RPMI8226 (cell line): ENCODE measurements around the gene USP7.
"Not testable (repeated sequence)": the region's sequence is repeated elsewhere in the genome, so short reads cannot be mapped to it uniquely, and the experiment has no call there.

Experiments
- DNase-seq: peaks from one replicate; pipeline ENCODE4 v3.0.0-alpha.2; 2015

Gene USP7

DNA sequence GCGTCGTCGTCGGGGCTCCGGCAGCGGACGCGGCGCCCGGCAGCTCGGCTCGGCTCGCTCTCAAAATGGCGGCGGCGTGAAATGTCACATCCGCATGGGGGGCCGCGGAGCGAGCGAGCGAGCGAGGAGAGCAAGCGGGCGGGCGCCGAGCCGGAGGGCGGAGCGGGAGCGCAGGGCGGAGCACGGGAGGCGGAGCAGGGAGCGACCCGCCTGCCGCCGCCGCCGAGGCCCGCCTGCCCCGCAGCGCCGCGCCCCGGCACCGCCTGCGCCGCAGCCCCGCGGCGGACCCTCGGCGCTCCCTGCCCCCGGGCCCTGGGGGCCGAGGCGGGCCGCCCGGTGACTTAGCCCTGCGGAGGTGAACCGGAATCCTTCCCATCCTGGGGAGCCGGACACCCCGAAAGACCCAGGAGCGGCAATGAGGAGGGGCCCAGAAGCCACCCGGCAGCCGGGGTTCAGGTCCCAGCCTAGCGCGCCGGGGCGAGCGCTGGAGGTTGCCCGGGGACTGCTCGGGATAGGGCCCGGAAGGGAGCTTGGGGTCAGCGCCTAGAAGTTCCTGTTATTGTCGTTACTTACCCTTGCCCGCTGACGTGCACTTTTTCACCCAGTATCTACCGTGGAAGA lies at the start of gene USP7:
Gene USP7 (minus strand): TSS at position 86 of the 621 bp plus-strand sequence. CDS start 621 bp downstream, outside the sequence.
- peak; percentile 96 for DNase-seq

DNA sequence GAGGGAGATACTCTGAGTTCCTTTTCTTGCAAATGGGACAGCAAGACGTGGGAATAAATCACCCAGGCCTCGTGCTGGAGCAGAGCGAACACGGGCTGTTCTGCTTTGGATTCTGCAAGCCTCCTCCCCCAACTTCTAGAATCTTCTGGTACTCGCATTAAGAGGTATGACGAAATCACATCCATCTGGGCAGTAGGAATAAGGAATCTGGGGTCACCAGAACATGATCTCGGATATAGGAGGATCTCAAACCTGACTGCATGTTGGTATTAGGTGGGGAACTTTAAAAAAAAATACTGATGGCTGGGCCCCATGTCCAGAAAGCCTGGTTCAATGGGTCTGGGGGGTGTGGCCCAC lies 49.8 kb upstream of the USP7 start:
- no peak for DNase-seq

DNA sequence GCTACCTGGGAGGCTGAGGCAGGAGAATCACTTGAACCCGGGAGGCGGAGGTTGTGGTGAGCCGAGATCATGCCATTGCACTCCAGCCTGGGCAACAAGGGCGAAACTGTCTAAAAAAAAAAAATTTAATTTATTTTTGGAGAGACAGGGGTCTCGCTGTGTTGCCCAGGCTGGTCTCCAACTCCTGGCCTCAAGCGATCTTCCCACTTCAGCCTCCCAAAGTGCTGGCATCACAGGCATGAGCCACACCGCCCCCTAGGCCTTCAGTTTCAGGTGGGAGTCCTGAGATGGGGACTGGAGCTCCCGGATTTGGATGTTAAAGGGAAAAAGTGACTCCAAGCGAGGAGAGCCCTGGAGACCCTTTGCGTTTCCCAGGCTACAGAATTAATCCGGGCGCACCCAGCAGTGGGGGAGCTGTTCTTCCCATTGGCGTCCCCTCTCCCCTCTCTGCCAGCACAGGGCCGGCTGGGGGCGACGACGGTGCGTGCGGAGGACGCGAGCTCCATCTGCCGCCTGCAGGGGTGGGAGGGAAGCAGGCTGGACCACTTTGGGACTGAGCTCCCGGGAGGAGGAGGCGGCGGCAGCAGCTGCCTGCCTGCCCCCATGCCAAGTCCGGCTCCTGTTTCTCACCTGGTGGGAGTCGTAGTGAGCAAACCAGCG lies 49.3 kb upstream of the USP7 start:
- no peak for DNase-seq

DNA sequence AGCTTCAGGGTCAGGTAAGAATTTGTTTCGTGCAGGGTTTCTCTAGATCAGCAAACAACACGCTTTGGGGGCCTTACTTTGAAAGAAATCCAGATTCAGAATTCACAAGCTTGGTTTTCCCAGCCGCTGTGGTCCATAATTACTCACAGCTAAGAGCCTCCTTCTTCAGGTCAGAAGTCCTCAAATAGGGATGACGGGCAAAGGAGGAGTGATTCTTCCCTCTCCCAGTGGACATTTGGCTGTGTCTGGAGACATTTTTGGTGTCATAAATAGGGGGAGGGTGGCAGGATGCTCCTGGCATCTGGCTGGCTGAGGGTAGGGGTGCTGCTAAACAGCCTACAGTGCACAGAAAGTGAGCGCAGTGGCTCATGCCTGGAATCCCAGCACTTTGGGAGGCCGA lies 48.6 kb upstream of the USP7 start:
- no peak for DNase-seq

DNA sequence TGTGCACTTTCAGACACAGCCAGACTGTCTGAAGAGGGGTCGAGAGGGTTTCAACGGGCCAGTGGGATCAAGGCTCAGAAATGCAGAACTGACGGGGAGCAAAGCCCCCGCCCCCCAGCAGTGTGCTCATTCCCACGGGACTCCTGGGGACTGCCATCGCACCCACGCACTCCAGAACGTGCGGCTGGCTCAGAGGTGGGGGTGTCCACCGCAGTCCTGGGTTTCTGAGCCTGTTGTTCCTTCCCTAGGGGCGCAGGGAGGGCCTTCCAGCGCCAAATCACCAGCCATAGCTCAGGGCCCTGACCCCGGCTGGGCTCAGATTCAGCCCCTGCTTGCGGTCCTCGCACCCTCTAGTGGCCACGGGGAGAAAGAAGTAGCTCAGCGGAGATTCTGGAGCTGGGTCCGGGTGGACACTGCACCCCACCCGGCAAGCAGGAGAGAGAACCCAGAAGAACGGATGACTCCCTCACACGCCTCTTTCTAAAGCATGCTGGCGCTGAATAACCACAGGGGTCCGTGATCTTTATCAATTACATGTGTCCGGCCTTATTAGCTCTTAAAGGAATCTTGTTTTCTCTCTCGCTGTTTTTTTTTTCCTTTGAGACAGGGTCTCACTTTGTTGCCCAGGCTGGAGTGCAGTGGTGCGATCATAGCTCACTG lies 45.0 kb upstream of the USP7 start:
- peak; percentile 83 for DNase-seq

DNA sequence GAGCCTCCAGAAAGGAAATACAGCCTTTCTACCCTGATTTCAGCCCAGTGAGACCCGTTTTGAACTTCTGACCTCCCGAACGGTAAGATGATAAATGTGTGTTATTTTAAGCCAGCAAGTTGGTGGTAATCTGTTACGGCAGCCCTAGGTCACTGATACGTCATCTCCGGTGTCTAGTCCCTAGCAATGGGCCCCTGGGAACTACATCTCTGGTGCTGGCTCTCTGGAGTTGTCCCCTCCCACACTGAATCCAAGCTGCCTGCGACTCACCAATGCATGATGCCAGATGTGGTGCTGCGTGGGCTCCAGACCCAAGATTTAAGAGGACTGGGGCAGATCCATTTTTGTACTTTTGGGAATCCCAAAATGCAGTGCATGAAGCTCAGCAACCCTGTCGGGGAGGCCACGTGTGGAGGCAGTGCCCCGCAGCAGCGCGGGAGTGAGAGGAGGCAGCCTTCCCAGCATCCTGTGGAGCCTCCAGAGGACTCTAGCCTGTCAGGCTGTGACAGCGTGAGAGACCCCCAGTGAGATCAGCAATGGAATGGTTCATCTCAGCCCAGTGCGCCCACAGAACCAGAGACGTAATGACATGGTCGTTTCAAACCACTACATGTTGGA lies 43.6 kb upstream of the USP7 start:
- DNase-seq = no peak

DNA sequence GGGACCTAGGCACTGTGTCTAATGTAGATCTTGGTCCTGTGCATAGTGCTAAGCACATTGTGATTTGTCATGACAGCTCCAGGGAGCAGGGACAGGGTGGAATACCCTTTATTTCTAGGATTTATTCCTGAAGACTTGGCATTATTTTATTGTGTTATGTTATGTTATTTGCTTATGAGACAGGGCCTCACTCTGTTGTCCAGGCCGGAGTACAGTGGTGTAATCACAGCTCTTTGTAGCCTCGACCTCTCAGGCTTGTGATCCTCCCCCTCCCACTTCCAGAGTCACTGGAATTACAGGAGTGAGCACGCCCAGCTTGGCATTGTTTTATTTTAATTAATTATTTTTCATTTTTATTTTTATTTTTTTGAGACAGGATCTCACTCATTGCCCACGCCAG lies 40.5 kb upstream of the USP7 start:
- no peak for DNase-seq

DNA sequence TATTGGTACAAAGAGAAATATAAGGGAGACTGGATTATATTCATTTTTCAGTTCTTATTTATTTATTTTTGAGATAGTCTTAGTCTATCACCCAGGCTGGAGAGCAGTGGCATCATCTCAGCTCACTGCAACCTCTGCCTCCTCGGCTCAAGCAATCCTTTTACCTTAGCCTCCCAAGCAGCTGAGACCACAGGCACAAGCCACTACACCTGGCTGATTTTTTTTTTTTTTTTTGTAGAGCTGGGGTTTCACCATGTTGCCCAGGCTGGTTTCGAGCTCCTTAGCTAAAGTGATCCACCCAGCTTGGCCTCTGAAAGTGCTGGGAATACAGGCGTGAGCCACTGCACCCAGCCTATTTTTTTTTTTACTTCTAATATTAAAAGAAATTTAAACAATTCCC lies 40.1 kb upstream of the USP7 start:
- peak; percentile 15 for DNase-seq

DNA sequence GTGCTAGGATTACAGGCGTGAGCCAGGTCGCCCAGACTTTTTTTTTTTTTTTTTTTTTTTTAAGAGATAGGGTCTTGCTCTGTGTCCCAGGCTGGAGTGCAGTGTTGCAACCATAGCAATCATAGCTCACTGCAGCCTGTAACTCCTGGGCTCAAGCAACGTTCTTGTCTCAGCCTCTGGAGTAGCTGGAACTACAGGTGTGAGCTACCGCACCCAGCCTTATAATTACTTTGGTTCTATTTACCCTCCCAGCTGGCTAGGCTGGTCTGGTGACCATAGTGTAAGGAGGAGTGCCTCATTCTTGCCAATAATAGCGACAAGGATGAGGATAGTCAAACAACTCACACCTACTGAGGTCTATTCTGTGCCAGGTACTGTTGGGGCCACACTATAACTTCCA lies 39.6 kb upstream of the USP7 start:
- DNase-seq = no peak

DNA sequence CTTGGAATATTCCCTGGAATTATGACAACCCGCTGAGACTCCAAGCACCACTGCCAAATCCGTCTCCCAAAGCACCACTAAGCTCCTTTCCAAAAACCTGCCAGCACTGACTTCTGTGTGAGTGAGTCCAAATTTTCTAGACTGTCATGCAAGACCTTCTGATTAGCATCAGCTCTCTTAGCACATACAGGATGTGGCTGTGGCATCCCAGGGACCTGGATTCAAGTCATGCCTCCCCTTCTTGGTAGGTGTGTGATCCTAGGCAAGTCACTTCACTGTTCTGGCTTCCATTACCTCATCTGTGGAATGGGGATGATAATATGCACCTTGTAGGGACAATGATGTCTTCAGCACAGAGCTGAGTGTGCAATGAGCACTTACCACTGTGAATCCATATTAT lies 38.3 kb upstream of the USP7 start:
- no peak for DNase-seq

DNA sequence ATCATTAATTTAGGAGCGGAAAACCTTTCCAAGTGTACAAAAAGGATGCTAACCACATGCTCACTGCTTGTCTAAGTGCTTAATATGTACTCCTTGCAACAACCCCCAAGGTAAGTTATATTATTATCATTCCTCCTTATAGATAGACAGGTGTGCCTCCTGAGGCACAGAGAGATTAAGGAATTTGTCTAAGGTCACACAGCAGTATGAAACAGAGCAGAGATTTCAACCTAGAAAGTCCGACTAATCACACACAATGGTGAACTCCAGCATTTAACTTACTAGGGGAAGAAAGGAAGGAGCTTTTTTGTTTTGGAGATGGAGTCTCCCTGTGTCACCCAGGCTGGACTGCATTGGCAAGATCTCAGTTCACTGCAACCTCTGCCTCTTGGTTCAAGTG lies 37.0 kb upstream of the USP7 start:
- no peak for DNase-seq

DNA sequence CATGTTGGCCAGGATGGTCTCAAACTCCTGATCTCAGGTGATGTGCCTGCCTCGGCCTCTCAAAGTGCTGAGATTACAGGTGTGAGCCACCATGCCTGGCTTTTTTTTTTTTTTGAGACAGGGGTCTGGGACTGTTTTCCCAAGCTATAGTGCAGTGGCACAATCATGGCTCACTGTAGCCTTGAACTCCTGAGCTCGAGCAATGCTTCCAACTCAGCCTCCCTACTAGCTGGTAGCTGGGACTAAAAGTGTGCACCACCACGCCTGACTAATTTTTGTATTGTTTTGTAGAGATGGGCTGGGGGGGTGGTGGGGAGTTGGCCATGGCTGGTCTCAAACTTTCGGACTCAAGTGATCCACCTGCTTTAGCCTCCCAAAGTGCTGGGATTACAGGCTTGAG lies 36.1 kb upstream of the USP7 start:
- no peak for DNase-seq

DNA sequence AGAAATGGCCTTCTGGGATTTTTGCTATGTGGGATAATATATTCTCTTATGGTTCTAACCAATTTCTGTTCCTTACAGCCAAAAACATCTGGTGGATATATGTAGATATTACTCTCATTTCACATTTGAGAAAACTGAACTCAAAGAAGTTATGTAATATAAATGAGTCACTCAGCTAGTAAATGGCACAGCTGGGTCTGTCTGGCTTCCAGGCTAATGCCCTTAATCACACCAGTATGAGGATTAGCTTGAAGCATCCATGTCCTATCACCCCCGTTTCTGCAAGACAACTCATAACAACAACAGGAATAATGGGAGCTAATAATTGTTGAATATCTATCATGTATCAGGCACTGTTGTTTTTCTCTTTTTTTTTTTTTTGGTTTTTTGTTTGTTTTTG lies 34.4 kb upstream of the USP7 start:
- no peak for DNase-seq

DNA sequence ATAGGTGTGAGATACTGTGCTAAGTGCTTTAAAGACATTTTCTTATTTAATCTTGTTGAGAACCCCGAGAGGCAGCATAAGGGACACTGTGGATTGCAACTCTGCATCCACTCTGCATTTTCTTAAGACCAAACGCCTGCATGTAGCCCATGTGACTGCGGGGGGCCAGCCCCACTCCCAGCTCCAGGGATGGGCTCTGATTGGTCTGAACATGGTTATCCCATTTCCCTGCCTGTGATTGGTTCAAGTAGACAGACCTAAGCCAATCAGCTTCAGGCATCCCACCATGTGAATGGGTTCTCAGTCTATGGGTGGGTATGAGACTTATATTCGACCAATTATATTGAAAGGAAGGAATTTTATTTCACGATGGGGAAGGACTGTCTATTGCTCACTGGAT lies 33.2 kb upstream of the USP7 start:
- DNase-seq = no peak

DNA sequence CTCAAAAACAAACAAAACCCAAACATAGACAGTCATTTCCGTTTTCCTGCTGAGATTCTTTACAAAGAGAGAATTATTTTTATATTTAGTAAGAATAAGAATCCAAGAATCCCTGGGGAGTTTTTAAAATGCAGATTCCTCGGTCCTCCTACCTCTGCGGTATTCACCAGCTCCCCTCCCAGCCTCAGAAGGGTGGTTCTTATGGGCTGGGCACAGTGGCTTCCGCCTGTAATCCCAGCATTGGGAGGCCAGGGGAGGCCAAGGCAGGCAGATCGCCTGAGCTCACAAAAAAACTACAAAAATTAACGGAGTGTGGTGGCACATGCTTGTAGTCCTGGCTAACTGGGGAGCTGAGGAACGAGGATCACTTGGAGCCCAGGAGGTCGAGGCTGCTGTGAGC lies 26.7 kb upstream of the USP7 start:
- no peak for DNase-seq

DNA sequence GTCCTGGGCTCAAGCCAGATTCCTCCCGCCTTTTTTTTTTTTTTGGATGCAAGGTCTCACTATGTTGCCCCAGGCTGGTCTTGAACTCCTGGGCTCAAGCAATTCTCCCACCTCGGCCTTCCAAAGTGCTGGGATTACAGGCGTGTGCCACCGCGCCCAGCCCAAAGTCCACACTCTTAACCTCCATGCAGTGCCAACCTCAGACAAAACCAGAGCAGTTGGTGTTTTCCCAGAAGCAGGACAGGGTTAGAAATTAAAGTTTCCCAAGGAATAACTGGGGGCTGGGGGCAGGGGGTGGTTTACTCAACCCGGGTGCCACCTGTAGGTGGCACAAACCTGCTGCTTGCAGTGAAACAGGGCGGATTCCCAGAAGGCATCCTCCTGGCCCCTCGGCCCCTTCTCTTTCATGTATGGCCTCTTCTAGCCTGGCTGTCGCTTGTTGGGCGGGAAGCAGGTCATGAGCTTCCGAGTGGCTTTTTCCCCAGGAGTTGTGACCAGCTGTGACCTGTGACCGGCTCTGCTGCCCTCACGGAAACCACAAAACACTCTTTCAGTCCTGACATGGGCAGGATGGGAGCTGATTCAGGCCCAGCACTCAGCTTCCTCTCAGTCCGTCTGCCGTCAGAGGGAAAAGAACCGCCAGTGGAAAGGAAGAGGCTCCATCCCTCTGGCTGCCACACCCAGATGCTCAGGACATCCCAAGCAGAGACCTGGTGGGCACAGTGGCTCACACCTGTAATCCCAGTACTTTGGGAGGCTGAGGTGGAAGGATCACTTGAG lies 25.6 kb upstream of the USP7 start:
- peak; percentile 29 for DNase-seq

DNA sequence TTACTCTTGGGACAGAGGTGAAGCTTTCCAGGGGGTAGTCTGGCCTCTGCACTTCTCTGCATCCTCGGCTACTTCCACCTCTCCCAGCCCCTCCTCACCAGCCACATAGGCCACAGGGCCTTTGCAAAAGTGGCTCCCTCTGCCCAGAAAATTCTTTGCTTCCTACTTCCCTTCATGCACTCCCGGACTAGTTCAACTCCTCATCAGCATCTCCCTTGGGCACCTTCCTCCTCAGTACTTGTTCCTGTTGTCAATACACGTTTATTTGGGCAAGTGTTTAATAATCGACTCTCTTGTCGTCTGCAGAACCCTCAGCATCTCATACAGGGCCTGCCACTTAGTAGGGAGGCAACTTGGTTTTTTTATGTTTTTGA lies 23.1 kb upstream of the USP7 start:
- DNase-seq = no peak

DNA sequence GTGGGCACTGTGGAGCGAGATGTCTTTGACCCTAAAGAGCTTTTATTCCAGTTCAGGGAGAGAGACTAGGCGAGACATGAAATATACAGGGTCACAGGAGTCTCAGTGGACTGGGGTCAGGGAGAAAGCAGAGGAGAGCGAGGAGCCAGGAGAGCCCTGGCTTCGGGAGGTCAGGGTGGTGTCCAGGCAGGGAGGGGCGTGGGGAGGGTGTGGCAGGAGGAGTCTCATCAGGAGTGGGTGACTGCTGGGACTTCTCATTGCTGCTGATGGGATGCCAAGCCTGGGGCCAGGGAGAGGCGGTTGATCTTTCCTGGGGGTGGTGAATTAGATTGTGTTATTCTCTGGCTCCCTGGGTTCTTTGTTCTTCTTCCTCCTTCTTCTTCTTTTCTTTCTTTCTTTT lies 22.4 kb upstream of the USP7 start:
- DNase-seq = no peak

DNA sequence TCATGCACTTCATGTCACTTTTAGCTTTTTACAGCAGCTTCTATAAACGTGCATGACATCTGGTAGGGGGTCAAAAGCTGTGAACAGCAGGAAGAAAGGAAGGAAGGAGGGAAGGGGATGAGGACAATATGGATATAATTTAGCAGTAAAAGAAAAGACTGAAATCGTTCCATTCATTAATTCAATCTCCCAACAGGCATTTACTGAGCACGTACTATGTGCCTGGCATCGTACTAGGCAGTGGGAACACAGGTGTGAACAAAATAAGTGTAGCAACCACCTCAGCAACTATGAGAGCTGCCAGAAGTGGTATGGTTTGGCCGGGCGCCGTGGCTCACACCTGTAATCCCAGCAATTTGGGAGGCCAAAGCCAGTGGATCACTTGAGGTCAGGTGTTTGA lies 19.1 kb upstream of the USP7 start:
- no peak for DNase-seq

DNA sequence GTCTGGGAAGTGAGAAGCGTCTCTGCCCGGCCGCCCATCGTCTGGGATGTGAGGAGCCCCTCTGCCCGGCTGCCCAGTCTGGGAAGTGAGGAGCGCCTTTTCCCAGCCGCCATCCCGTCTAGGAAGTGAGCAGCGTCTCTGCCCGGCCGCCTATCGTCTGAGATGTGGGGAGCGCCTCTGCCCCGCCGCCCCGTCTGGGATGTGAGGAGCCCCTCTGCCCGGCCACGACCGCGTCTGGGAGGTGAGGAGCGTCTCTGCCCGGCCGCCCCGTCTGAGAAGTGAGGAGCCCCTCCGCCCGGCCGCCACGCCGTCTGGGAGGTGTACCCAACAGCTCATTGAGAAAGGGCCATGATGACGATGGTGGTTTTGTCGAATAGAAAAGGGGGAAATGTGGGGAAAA lies 18.2 kb upstream of the USP7 start:
- not testable (repeated sequence) for DNase-seq

DNA sequence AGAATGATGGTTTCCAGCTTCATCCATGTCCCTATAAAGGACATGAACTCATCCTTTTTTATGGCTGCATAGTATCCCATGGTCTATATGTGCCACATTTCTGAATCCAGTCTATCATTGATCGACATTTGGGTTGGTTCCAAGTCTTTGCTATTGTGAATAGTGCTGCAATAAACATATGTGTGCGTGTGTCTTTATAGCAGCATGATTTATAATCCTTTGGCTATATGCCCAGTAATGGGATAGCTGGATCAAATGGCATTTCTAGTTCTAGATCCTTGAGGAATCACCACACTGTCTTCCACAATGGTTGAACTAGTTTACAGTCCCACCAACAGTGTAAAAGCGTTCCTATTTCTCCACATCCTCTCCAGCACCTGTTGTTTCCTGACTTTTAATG lies 12.5 kb upstream of the USP7 start:
- not testable (repeated sequence) for DNase-seq

DNA sequence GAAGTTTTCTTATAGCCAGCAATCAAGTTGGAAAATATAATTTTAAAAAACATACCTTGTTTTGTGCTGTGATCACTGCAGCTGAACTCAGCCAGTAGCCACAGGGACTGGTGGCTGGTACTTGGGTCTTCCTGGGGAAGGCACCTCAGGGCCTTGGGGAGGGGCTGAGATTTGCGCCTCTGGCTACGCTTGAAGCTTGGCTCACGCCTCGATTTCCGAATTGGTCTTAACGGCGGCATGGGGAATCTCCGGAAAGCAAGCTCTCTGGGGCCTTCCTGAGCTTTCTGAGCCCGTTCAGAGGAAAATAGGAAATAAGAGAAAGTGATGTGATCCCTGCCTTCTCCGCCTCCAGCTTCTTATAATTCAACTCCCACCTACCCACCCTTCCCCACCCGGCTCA lies 11.3 kb upstream of the USP7 start:
- DNase-seq = no peak

DNA sequence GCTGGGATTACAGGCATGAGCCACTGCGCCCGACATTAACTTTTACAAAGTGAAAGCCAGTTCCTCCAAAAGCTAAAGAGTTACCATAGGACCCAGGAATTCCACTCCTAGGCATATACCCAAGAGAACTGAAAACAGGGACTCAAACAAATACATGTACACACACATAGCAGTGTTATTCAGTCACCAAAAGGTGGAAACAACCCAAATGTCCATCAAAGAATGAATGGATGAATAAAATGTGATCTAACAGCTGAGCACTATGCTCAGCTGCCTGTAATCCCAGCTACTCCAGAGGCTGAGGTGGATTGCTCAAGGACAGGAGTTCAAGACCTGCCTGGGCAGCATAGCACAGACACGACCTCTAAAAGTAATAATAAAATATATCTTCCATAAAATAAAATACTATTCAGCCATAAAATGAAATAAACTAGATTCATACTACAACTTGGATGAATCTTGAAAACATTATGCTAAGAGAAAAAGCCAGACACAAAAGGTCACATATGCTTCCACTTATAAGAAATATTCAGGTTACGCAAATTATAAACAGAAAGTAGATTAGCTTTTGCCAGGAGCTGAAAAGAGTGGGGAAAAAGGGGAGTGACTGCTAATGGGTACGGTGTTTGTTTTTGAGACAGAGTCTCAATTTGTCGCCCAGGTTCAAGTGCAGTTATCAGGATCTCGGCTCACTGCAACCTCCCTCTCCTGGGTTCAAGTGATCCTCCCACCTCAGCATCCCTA lies 9.3 kb upstream of the USP7 start:
- DNase-seq = no peak
